GM18867 (cell line): ENCODE measurements around the gene RALGDS.
A peak's percentile ranks its signal among the peaks of the same experiment; 100 is the strongest.

Experiments
- ATAC-seq: cut with Tn5 transposase; IDR thresholded peaks from one replicate; pipeline ENCODE4 v1.9.1; 2021; ENCODE audit warnings: mild to moderate bottlenecking, moderate library complexity; ENCODE audit not compliant: unreplicated experiment

The RALGDS gene

DNA sequence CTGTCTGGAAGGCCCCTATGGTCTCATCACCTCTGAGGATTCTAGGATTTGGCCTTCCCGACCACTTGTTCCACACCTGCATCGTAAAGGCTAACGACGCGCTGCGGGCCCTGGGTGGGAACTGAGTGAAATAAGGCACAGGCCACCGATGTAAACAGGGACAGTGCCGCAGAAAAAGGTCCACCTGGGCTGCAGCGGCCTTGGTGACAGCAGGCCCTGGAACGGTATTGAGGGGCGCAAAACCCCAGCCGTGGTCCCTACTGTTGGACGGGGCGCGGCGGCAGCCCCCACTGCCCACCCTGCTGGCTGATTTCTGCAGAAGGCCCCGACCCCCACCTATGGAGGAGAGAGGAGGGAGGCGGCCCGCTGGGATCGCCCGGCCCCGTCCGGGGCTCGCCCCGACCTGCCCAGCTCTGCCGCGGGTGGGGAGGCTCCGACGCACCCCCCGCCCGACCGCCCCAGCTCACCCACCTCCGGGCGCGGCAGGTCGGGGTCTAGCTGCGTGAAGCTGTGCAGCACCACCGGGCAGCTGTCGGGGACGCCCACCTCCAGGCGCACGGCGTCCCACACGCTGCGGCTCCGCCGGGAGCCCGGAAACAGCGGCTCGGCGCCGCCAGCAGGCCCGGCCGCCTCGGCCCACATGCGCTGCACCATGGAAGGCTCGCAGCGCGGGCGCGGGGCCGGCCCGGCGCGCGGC is 391 bp downstream of the RALGDS start:
- no peak for ATAC-seq

GRCh38 chr9:133119846-133120500 is 1.1 kb downstream of the RALGDS start:
- no peak for ATAC-seq

DNA sequence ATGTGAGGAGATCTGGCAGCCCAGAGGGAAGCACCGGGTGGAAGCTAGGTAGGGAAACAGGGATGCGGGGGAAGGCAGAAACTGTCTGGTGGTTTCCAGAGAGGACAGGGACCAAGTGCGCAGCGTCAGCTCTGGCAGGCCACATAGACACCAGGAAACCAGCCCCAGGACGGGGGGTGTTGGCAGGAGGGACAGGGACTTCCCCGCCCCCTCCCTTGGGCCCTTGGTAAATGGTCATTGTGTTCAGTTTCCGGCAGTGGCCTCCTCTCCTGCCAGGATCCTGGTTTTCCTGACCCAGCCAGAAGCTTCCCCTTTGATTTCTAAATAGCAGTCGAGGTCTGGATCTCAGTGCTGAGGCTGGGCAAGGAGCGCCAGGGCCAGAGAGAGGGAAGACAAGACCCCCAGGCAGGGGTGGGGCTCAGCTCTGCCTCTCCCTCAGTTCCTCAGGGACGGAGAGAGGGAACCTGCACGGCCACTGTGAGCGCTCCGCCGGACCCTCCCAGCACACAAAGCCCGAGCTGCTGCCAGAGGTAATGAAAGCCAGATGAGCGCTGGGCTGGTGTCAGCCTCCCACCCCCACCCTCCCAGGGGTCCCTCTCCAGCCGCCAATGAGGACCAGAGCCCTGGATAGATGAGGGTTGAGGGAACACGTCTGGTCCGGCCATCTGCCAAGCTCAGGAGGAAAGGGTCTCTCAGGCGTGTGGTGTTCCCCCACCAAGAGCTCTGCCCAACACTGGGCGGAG is 1.8 kb downstream of the RALGDS start:
- no peak for ATAC-seq

- no peak for ATAC-seq
Observed at GRCh38 chr9:133118568-133118967, 2.5 kb downstream of the RALGDS start.

GRCh38 chr9:133118179-133118520 is 2.9 kb downstream of the RALGDS start:
- no peak for ATAC-seq

- no peak for ATAC-seq
Observed at GRCh38 chr9:133117271-133118178, 3.5 kb downstream of the RALGDS start.

GRCh38 chr9:133116346-133117231 is 4.5 kb downstream of the RALGDS start:
- ATAC-seq, result no peak

DNA sequence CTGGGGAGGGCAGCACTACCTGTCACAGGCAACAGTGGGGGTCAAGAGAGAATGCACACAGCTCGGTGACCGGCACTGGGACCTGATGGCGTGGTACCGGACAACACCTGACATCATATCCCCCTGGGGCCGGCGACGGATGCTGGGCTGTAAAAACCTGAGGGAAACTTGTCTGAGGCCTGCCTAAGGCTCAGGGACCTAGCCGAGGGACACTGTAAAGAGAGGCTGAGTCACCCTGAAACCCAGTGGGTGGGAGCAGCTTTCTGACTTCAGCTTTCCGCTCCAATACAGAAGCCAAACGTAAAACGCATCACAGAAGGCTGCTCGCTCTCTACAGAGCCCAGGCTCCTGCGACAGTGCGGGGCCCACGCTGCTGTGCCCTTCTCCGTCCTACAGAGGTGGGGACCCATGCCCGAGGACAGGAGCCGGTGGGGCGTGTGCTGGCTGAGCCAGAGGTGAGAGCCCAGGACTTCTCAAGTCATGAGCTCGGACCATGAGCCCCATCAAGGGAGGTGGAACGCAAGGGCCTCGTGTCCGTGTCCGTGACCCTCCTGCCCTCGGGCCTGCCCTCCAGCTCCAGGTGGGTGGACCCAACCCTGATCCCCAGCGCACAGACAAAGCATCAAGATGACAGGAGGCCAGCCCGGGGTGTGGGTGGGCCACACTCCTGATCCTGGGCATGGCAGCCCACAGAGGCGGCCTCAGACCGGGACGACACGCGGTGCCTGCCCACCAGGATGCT is 5.3 kb downstream of the RALGDS start:
- peak; percentile 73 for ATAC-seq

- ATAC-seq, result no peak
Observed at GRCh38 chr9:133114886-133115603, 6.0 kb downstream of the RALGDS start.

GRCh38 chr9:133113949-133114885 is 6.8 kb downstream of the RALGDS start:
- no peak for ATAC-seq

DNA sequence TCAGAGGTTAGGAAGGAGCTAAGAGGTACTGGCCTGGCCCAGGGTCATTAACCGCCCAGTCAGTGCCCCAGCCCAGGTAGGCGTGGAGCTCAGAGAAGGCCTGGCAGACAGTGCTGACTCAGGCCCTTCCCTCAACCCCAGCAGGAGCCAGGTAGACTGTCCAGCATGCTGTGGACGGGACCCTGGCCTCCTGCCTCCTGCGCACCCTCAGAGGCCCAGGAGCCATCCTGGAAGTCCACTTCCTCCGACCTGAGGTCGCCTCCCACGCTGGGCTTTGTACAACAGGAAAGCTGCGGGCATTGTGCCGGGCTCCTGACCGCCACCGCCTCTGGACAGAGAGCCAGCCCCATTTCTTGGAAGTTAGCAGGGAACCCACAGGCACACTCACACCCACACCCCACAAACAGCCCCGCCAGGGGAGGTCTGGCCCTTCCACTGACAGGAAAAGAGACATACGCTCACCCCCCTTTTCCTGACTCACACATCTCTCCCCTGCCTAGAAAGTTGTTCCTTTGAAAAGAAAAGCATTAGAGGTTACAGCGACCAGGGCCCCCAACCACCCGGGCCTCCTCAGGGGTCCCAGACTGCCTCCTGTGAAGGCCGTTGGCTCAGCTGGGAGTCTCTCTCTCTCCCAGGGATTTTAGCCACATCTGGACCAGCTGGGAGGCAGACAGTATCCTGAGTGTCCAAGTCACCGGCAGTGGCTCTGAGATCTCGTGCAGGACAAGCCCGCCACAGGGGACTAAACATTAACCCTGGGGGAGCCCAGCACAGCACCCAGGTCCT is 7.7 kb downstream of the RALGDS start:
- ATAC-seq, result no peak

DNA sequence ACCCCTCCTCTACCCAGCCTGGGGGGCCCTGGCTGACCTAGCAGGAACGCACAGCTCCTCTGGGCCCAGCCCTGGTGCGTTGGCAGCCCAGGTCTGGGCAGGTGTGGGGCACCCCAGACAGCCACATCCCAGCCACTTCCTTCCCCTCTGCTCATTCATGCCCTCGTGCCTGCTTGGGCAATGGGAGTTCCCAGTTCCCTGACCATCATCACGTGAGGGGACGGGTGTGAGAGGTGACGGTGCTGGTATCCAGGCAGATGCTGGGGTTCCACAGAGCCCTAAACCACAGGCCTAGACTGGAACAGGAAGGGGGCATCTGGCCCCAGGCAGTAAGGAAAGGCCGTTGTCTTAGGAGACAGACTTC is 8.4 kb downstream of the RALGDS start:
- no peak for ATAC-seq

- ATAC-seq, result no peak
Observed at GRCh38 chr9:133111808-133112662, 9.0 kb downstream of the RALGDS start.

DNA sequence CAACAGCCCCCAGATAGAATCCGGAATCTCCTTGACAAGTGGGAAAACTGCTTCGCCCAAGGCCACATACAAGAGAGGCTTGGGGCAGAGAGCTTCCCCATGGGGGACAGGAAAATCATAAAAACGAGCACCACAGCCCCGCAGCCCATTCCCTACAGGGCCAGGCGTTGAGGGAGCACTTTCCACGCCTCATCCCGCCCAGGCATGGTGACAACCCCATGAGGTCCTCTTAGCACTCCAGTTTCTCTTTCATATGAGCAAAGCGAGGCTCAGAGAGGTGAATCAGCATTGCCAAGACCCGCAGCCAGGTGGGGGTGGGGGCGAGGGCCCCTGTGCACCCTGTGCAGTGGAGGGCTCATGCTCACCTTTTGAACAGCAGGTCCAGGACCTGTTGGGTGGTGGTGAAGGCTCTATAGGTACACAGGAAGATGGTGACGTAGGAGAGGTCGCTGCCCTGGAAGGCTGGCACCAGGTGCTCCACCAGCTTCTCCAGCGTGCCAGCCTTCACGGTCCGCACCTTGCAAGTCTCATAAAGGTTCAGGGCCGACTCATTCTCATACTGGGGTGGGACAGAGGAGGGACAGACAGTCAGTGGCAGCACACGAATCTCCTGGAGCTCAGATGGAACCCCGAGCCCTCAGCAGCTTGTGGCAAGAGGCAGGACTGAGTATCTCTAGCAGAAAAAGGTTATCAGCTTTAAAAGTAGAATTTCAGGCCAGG is 10.9 kb downstream of the RALGDS start:
- no peak for ATAC-seq
